Trophoblast cell (in vitro differentiated cells and primary cell): Measurements from ENCODE around the gene MAP7D2.

Experiments
- DNase-seq, 2 donors: peaks; one replicate each; pipeline ENCODE4 v3.0.0-alpha.2; 2016
- H2AFZ ChIP-seq: 2 replicates; pipeline ENCODE4 v1.6.1; 2013; ENCODE audit warnings: low read length, moderate library complexity, mild to moderate bottlenecking; ENCODE audit not compliant: insufficient read depth, poor library complexity
- H2AK5ac ChIP-seq: 2 replicates; pipeline ENCODE4 v1.6.1; 2013; ENCODE audit warnings: mild to moderate bottlenecking, low read length
- H2BK120ac ChIP-seq: 2 replicates; pipeline ENCODE4 v1.6.1; 2013; ENCODE audit warnings: low read length, mild to moderate bottlenecking, moderate library complexity; ENCODE audit not compliant: insufficient read depth, poor library complexity
- H2BK12ac ChIP-seq: 2 replicates; pipeline ENCODE4 v1.6.1; 2013; ENCODE audit warnings: mild to moderate bottlenecking, low read length, moderate library complexity
- H2BK5ac ChIP-seq: 2 replicates; pipeline ENCODE4 v1.6.1; 2013; ENCODE audit warnings: low read length, low read depth, moderate library complexity, mild to moderate bottlenecking; ENCODE audit not compliant: poor library complexity
- H3K14ac ChIP-seq: 2 replicates; pipeline ENCODE4 v1.6.1; 2013; ENCODE audit warnings: mild to moderate bottlenecking, low read length
- H3K18ac ChIP-seq: 2 replicates; pipeline ENCODE4 v1.6.1; 2013; ENCODE audit warnings: mild to moderate bottlenecking, low read length
- H3K23ac ChIP-seq: 2 replicates; pipeline ENCODE4 v1.6.1; 2013; ENCODE audit warnings: low read length
- H3K27ac ChIP-seq: 2 replicates; pipeline ENCODE4 v1.5.1; 2013; ENCODE audit warnings: low read depth, mild to moderate bottlenecking, inconsistent platforms, low read length, moderate library complexity
- H3K27me3 ChIP-seq: 2 replicates; pipeline ENCODE4 v1.6.1; 2013; ENCODE audit warnings: inconsistent platforms, mild to moderate bottlenecking, low read length, moderate library complexity; ENCODE audit not compliant: insufficient read depth
- H3K36me3 ChIP-seq, 2 experiments: 1 replicate in 1 of 2; 2 replicates in 1 of 2; pipeline ENCODE4 v1.6.1; 2013; ENCODE audit warnings: low read length in 2 of 2, mild to moderate bottlenecking in 2 of 2, moderate library complexity in 1 of 2; ENCODE audit not compliant: insufficient read depth in 2 of 2, control insufficient read depth in 1 of 2
- H3K4ac ChIP-seq: 2 replicates; pipeline ENCODE4 v1.6.1; 2013; ENCODE audit warnings: low read depth, mild to moderate bottlenecking, low read length, moderate library complexity
- H3K4me1 ChIP-seq, 2 experiments: 1 replicate in 1 of 2; 2 replicates in 1 of 2; pipeline ENCODE4 v1.6.1; 2013; ENCODE audit warnings: low read length in 2 of 2, mild to moderate bottlenecking in 2 of 2, moderate library complexity in 1 of 2; ENCODE audit not compliant: insufficient read depth in 2 of 2, control insufficient read depth in 1 of 2
- H3K4me2 ChIP-seq: 2 replicates; pipeline ENCODE4 v1.6.1; 2013; ENCODE audit warnings: inconsistent platforms, mild to moderate bottlenecking, low read length, moderate library complexity
- H3K4me3 ChIP-seq: 2 replicates; pipeline ENCODE4 v1.5.1; 2013; ENCODE audit warnings: mild to moderate bottlenecking, low read depth, low read length, inconsistent platforms
- H3K79me1 ChIP-seq: one replicate; pipeline ENCODE4 v1.6.1; 2013; ENCODE audit warnings: low read length
- H3K79me2 ChIP-seq: 2 replicates; pipeline ENCODE4 v1.6.1; 2013; ENCODE audit warnings: low read length, mild to moderate bottlenecking; ENCODE audit not compliant: control insufficient read depth, insufficient read depth, poor library complexity
- H3K9ac ChIP-seq: 2 replicates; pipeline ENCODE4 v1.6.1; 2013; ENCODE audit warnings: mild to moderate bottlenecking, low read length
- H3K9me3 ChIP-seq: 2 replicates; pipeline ENCODE4 v1.6.1; 2013; ENCODE audit warnings: low read depth, mild to moderate bottlenecking, control low read depth, inconsistent platforms, low read length; ENCODE audit not compliant: insufficient read depth
- H4K12ac ChIP-seq: 2 replicates; pipeline ENCODE4 v1.6.1; 2013; ENCODE audit warnings: low read depth, mild to moderate bottlenecking, low read length, moderate library complexity
- H4K8ac ChIP-seq: 2 replicates; pipeline ENCODE4 v1.6.1; 2013; ENCODE audit warnings: low read depth, mild to moderate bottlenecking, low read length, moderate library complexity
- H4K91ac ChIP-seq: one replicate; pipeline ENCODE4 v1.6.1; 2013; ENCODE audit warnings: low read depth, mild to moderate bottlenecking, low read length, moderate library complexity
- WGBS: extraction: QIAGEN DNeasy Blood & Tissue Kit; methylation state at CpG from one replicate; pipeline ENCODE4 v1.1.7; 2013; ENCODE audit warnings: missing lambda C conversion rate; ENCODE audit not compliant: insufficient read length, insufficient coverage; ENCODE audit errors: extremely low coverage; 5-methylcytosine and 5-hydroxymethylcytosine counted together

Gene MAP7D2

GRCh38 chrX:19986531-19986930 is 130.2 kb downstream of the MAP7D2 start:
- no peaks in the 10 kb centered on the region for H3K36me3 ChIP-seq
- no peak overlapping the region for H3K27ac ChIP-seq
- no peak overlapping the region for H2BK12ac ChIP-seq
- H3K79me2 ChIP-seq, result peaks cover 4% of the 10 kb centered on the region
- H3K9ac ChIP-seq, result no peak overlapping the region
- H3K4me3 ChIP-seq, result no peak overlapping the region
- peaks cover 4% of the 10 kb centered on the region for H3K79me1 ChIP-seq
- H4K91ac ChIP-seq, result no peak overlapping the region
- no peak overlapping the region for H2BK120ac ChIP-seq
- H4K12ac ChIP-seq, result no peak overlapping the region
- no peak overlapping the region for H2AK5ac ChIP-seq
- no peak overlapping the region for H2BK5ac ChIP-seq
- no peak for DNase-seq
- no peak overlapping the region for H3K14ac ChIP-seq
- no peak overlapping the region for H3K23ac ChIP-seq
- H4K8ac ChIP-seq, result no peak overlapping the region
- no peaks in the 10 kb centered on the region for H3K27me3 ChIP-seq
- WGBS, result no CpG with 5 or more reads among the region's 3 CpGs
- H3K4ac ChIP-seq, result no peak overlapping the region
- no peak overlapping the region for H3K4me2 ChIP-seq
- H3K9me3 ChIP-seq, result no peaks in the 10 kb centered on the region
- no peak overlapping the region for H3K18ac ChIP-seq
- H3K4me1 ChIP-seq, result no peaks in the 10 kb centered on the region
- H2AFZ ChIP-seq, result no peak overlapping the region

GRCh38 chrX:19981947-19982346 is 134.8 kb downstream of the MAP7D2 start:
- Histone ChIP-seq H3K4me2 (no peak overlapping the region), H3K18ac (no peak overlapping the region), H3K27ac (no peak overlapping the region), H3K36me3 (no peaks in the 10 kb centered on the region), H3K9me3 (no peaks in the 10 kb centered on the region), H4K8ac (no peak overlapping the region), H3K4me1 (no peaks in the 10 kb centered on the region), H3K9ac (no peak overlapping the region), H3K23ac (no peak overlapping the region), H2BK5ac (no peak overlapping the region), H2BK12ac (no peak overlapping the region), H3K4me3 (no peak overlapping the region), H4K12ac (no peak overlapping the region), H3K79me2 (no peaks in the 10 kb centered on the region), H2AK5ac (no peak overlapping the region), H4K91ac (no peak overlapping the region), H3K4ac (no peak overlapping the region), H3K14ac (no peak overlapping the region), H3K79me1 (no peaks in the 10 kb centered on the region), H2BK120ac (no peak overlapping the region), H2AFZ (no peak overlapping the region), H3K27me3 (no peaks in the 10 kb centered on the region)
- no peak for DNase-seq
- no CpG with 5 or more reads among the region's 2 CpGs for WGBS

GRCh38 chrX:19975845-19976244 is 140.9 kb downstream of the MAP7D2 start:
- Histone ChIP-seq H3K9me3 (no peaks in the 10 kb centered on the region), H3K27me3 (no peaks in the 10 kb centered on the region), H3K18ac (no peak overlapping the region), H3K27ac (no peak overlapping the region), H2BK12ac (no peak overlapping the region), H3K36me3 (no peaks in the 10 kb centered on the region), H3K4me1 (no peaks in the 10 kb centered on the region), H4K91ac (no peak overlapping the region), H3K79me2 (no peaks in the 10 kb centered on the region), H2BK120ac (no peak overlapping the region), H2BK5ac (no peak overlapping the region), H3K4me3 (no peak overlapping the region), H3K4ac (no peak overlapping the region), H3K79me1 (no peaks in the 10 kb centered on the region), H2AFZ (no peak overlapping the region), H3K14ac (no peak overlapping the region), H3K4me2 (no peak overlapping the region), H4K8ac (no peak overlapping the region), H2AK5ac (no peak overlapping the region), H3K9ac (no peak overlapping the region), H4K12ac (no peak overlapping the region), H3K23ac (no peak overlapping the region)
- DNase-seq, result no peak

GRCh38 chrX:19972984-19973383 is 143.7 kb downstream of the MAP7D2 start:
- no peak overlapping the region for H4K8ac ChIP-seq
- DNase-seq, result no peak
- H3K4ac ChIP-seq, result no peak overlapping the region
- H3K9me3 ChIP-seq, result no peaks in the 10 kb centered on the region
- H3K4me3 ChIP-seq, result no peak overlapping the region
- no peak overlapping the region for H3K4me2 ChIP-seq
- H2BK120ac ChIP-seq, result no peak overlapping the region
- H3K18ac ChIP-seq, result no peak overlapping the region
- no peak overlapping the region for H4K91ac ChIP-seq
- H2AFZ ChIP-seq, result no peak overlapping the region
- no peak overlapping the region for H3K27ac ChIP-seq
- H2BK5ac ChIP-seq, result no peak overlapping the region
- H3K79me2 ChIP-seq, result no peaks in the 10 kb centered on the region
- H4K12ac ChIP-seq, result no peak overlapping the region
- no peak overlapping the region for H2BK12ac ChIP-seq
- H3K9ac ChIP-seq, result no peak overlapping the region
- peaks cover 0 to 2% of the 10 kb centered on the region in 2 experiments for H3K36me3 ChIP-seq
- no peak overlapping the region for H3K14ac ChIP-seq
- H3K27me3 ChIP-seq, result no peaks in the 10 kb centered on the region
- no peak overlapping the region for H2AK5ac ChIP-seq
- no peaks in the 10 kb centered on the region for H3K79me1 ChIP-seq
- H3K4me1 ChIP-seq, result no peaks in the 10 kb centered on the region
- no peak overlapping the region for H3K23ac ChIP-seq

GRCh38 chrX:19968276-19968675 is 148.4 kb downstream of the MAP7D2 start:
- WGBS, result no CpG with 5 or more reads among the region's 6 CpGs
- Histone ChIP-seq H2BK120ac (no peak overlapping the region), H2BK5ac (no peak overlapping the region), H3K14ac (no peak overlapping the region), H3K79me1 (no peaks in the 10 kb centered on the region), H3K4me2 (no peak overlapping the region), H3K9ac (no peak overlapping the region), H4K91ac (no peak overlapping the region), H3K36me3 (peaks cover 1 to 6% of the 10 kb centered on the region in 2 experiments), H2AFZ (no peak overlapping the region), H3K9me3 (no peaks in the 10 kb centered on the region), H3K18ac (no peak overlapping the region), H4K12ac (no peak overlapping the region), H3K4me3 (no peak overlapping the region), H3K23ac (no peak overlapping the region), H3K4ac (no peak overlapping the region), H3K27ac (no peak overlapping the region), H2BK12ac (no peak overlapping the region), H3K27me3 (no peaks in the 10 kb centered on the region), H3K4me1 (no peaks in the 10 kb centered on the region), H3K79me2 (no peaks in the 10 kb centered on the region), H4K8ac (no peak overlapping the region), H2AK5ac (no peak overlapping the region)
- DNase-seq, result no peak
